Heart right ventricle (tissue), 16 donors: ENCODE measurements around the gene GAD2. TPM values are rescaled to one million over a fixed set of nuclear protein-coding genes. Genes with fewer than 3 reads are reported as not detected.

Source experiments
- ATAC-seq, 8 donors: fragments of 200-7000 bp; cut with Tn5 transposase; one replicate each; pipeline ENCODE4 v1.9.1; 2020; ENCODE audit warnings: mild to moderate bottlenecking in 8 of 8, moderate library complexity in 8 of 8, moderate number of reproducible peaks in 1 of 8
- DNase-seq, 2 donors: peaks; one replicate each; pipeline ENCODE4 v3.0.0-alpha.2; 2020
- H3K27ac ChIP-seq, 10 donors: fragments of 200-600 bp; sonication (generic) in 2 of 10; one replicate each; pipeline versions ENCODE4 v1.5.0 to v1.8.0; 2020 to 2022; ENCODE audit warnings: mild to moderate bottlenecking in 3 of 10
- H3K27me3 ChIP-seq, 7 donors: fragments of 200-600 bp; one replicate each; pipeline ENCODE4 v1.8.0; 2021 to 2022; ENCODE audit warnings: mild to moderate bottlenecking in 2 of 7
- H3K36me3 ChIP-seq, 9 donors: fragments of 200-600 bp; sonication (generic) in 1 of 9; one replicate each; pipeline versions ENCODE4 v1.5.0 to v1.8.0; 2020 to 2022; ENCODE audit warnings: mild to moderate bottlenecking in 2 of 9
- H3K4me1 ChIP-seq, 9 donors: fragments of 200-600 bp; sonication (generic) in 1 of 9; one replicate each; pipeline versions ENCODE4 v1.5.0 to v1.8.0; 2020 to 2022; ENCODE audit warnings: mild to moderate bottlenecking in 4 of 9
- H3K4me3 ChIP-seq, 10 donors: fragments of 200-600 bp; sonication (generic) in 2 of 10; one replicate each; pipeline versions ENCODE4 v1.5.0 to v1.8.0; 2020 to 2022; ENCODE audit warnings: mild to moderate bottlenecking in 7 of 10, moderate library complexity in 2 of 10
- H3K9me3 ChIP-seq, 11 donors: fragments of 200-600 bp in 10 of 11; sonication (generic) in 2 of 11; one replicate each; pipeline versions ENCODE4 v1.5.0 to v1.8.0; 2013 to 2022; ENCODE audit warnings: mild to moderate bottlenecking in 2 of 11, control low read depth in 1 of 11, moderate library complexity in 1 of 11
- CTCF ChIP-seq, 9 donors: fragments of 200-600 bp; sonication (generic) in 2 of 9; IDR thresholded peaks; one replicate each; pipeline versions ENCODE4 v1.5.0 to v1.8.0; 2021 to 2022; ENCODE audit warnings: antibody characterized with exemption in 9 of 9, mild to moderate bottlenecking in 5 of 9, moderate library complexity in 1 of 9
- WGBS, 2 donors: extraction: QIAGEN DNeasy Blood & Tissue Kit; methylation state at CpG; one replicate each; pipeline ENCODE4 v1.1.7; 2013; ENCODE audit warnings: inconsistent platforms in 1 of 2; 5-methylcytosine and 5-hydroxymethylcytosine counted together
- intact Hi-C, 10 donors: fragments of 100-400 bp; cut with DNase I; formaldehyde crosslinking; loops; one replicate each; pipeline versions ENCODE4 v1.11.1 to v1.14.2; 2022
- polyA plus RNA-seq, 2 donors: library from polyadenylated mRNA; stranded (reverse); fragments of 200-250 nt; gene quantifications; one replicate each; pipeline ENCODE4 v1.2.3, GENCODE V29; 2013
- total RNA-seq, 10 donors: library from RNA; stranded (reverse); fragmentation: NEBNext Ultra II Directional in 3 of 10; extraction: Animal tissue kit (Norgen Biotek cat#: 25700) in 3 of 10; gene quantifications; one replicate each; pipeline versions ENCODE4 v1.2.1 to v1.2.4, GENCODE V29; 2021 to 2023
- donor health status: Arrhythmogenic right ventricular cardiomyopathy.
- donor health status: ischemic (EF 13 %, LVEDD 7.1; RV severe dilation, severe dysfunction).
- donor health status: healthy with polysubstance abuse.
- donor health status: DM: no; HTN: yes; CAD: no.
- donor health status: DM: no; HTN: no; CAD: no.
- donor health status: ischemic (EF 25% LVEDD 6.9; RV normal size, moderate dysfunction).
- donor health status: ischemic (EF 25% LVEDD 5.7; RV mildly dilated, moderate dysfunction).
- donor health status: healthy.
- donor health status: DM: yes; HTN: yes; CAD: no.
- donor health status: Ischemic cardiomyopathy.
- donor health status: ischemic (EF 35%, LVEDD 5.7; RV mildly dilated, moderate dysfunction).
- donor health status: nonischemic (EF 11% LVEDD 7.7; RV severe dilation, severe dysfunction).
- donor health status: DM: yes; HTN: yes; CAD: no.
- donor health status: PGD.
- donor health status: ischemic (EF 29% LVEDD 5.4; RV normal size, mild dysfunction).
- donor health status: nonischemic (EF 23%, LVEDD 6.1; RV moderate dilation, normal function).

The GAD2 gene
- total and polyA plus RNA-seq, 12 donors, result not detected

GRCh38 chr10:26259341-26259740 is 42.8 kb downstream of the GAD2 start:
- DNase-seq, result no peak
- TF ChIP-seq CTCF (IDR thresholded peaks at IDR 0.05), result no peak
- no peak for ATAC-seq
- intact Hi-C loops, result no loop called here
- H3K27me3 ChIP-seq, result peaks cover 0 to 6% (median under 1%) of the 10 kb centered on the region in 7 donors
- no peaks in the 10 kb centered on the region for H3K4me1 ChIP-seq
- WGBS, 2 donors, result 38 to 44% methylated on average over 1 of the region's 1 CpG
- no peaks in the 10 kb centered on the region for H3K9me3 ChIP-seq
- no peak overlapping the region for H3K4me3 ChIP-seq
- no peaks in the 10 kb centered on the region for H3K36me3 ChIP-seq
- H3K27ac ChIP-seq, result no peak overlapping the region

- Histone ChIP-seq H3K9me3 (no peaks in the 10 kb centered on the region), H3K4me3 (no peak overlapping the region), H3K27me3 (peaks cover 0 to 31% (median 0%) of the 10 kb centered on the region in 7 donors), H3K4me1 (no peaks in the 10 kb centered on the region), H3K36me3 (no peaks in the 10 kb centered on the region), H3K27ac (no peak overlapping the region)
- ATAC-seq, result no peak
- no peak for DNase-seq
- peak in 5 of 9 donors; percentile 13 to 38 (median 27) for TF ChIP-seq CTCF (IDR thresholded peaks at IDR 0.05)
- 20 to 27% methylated on average over 8 of the region's 8 CpGs for WGBS, 2 donors
- intact Hi-C loops, result loop anchor here in 3 of 10 donors (5.0 to 10.0 kb wide), 2 partner anchors 392 to 395 kb away; no protein-coding TSS in a partner anchor
Observed at GRCh38 chr10:26269754-26270153, 53.2 kb downstream of the GAD2 start.

GRCh38 chr10:26274391-26274790 is 57.8 kb downstream of the GAD2 start:
- H3K27ac ChIP-seq, result no peak overlapping the region
- intact Hi-C loops, result loop anchor here in 2 of 10 donors (10.0 kb wide), 1 partner anchor 400 kb away; no protein-coding TSS in a partner anchor
- H3K36me3 ChIP-seq, result no peaks in the 10 kb centered on the region
- H3K4me3 ChIP-seq, result no peak overlapping the region
- DNase-seq (peak in 1 of 2 donors; percentile 13), ATAC-seq (peak in 5 of 8 donors; percentile 20 to 64 (median 47))
- TF ChIP-seq CTCF (IDR thresholded peaks at IDR 0.05), result no peak
- WGBS, 2 donors, result 61 to 69% methylated on average over 5 of the region's 5 CpGs
- H3K9me3 ChIP-seq, result no peaks in the 10 kb centered on the region
- H3K27me3 ChIP-seq, result peaks cover 0 to 12% (median 0%) of the 10 kb centered on the region in 7 donors
- H3K4me1 ChIP-seq, result no peaks in the 10 kb centered on the region

- H3K27ac ChIP-seq, result no peak overlapping the region
- ATAC-seq, result no peak
- intact Hi-C loops, result loop anchor here in 2 of 10 donors (10.0 kb wide), 1 partner anchor 403 kb away; no protein-coding TSS in a partner anchor
- no peak for DNase-seq
- 72 to 81% methylated on average over 3 of the region's 3 CpGs for WGBS, 2 donors
- H3K27me3 ChIP-seq, result no peaks in the 10 kb centered on the region
- no peaks in the 10 kb centered on the region for H3K4me1 ChIP-seq
- no peaks in the 10 kb centered on the region for H3K36me3 ChIP-seq
- no peaks in the 10 kb centered on the region for H3K9me3 ChIP-seq
- TF ChIP-seq CTCF (IDR thresholded peaks at IDR 0.05), result no peak
- no peak overlapping the region for H3K4me3 ChIP-seq
Observed at GRCh38 chr10:26278295-26278694, 61.7 kb downstream of the GAD2 start.
